Left lung (tissue), 10 donors: ENCODE measurements around the gene TBL1XR1. TPM values are rescaled to one million over a fixed set of nuclear protein-coding genes. Genes with fewer than 3 reads are reported as not detected.

Experiments
- ATAC-seq: fragments of 200-7000 bp; cut with Tn5 transposase; one replicate; pipeline ENCODE4 v1.9.1; 2020; ENCODE audit warnings: moderate library complexity
- DNase-seq, 4 donors: peaks; one replicate each; pipeline ENCODE4 v3.0.0-alpha.2; 2013 to 2020
- H3K27ac ChIP-seq, 2 donors: fragments of 200-600 bp; sonication (generic) in 1 of 2; one replicate each; pipeline versions ENCODE4 v1.5.0 to v1.8.0; 2020 to 2021
- H3K27me3 ChIP-seq, 2 donors: fragments of 200-600 bp; sonication (generic) in 1 of 2; one replicate each; pipeline versions ENCODE4 v1.5.0 to v1.8.0; 2020 to 2021
- H3K36me3 ChIP-seq, 2 donors: fragments of 200-600 bp; sonication (generic) in 1 of 2; one replicate each; pipeline versions ENCODE4 v1.5.0 to v1.8.0; 2020 to 2021
- H3K4me1 ChIP-seq, 2 donors: fragments of 200-600 bp; one replicate each; pipeline ENCODE4 v1.8.0; 2021
- H3K4me3 ChIP-seq, 2 donors: fragments of 200-600 bp; sonication (generic) in 1 of 2; one replicate each; pipeline versions ENCODE4 v1.5.0 to v1.8.0; 2020 to 2021; ENCODE audit warnings: mild to moderate bottlenecking in 1 of 2
- H3K9me3 ChIP-seq, 2 donors: fragments of 200-600 bp; sonication (generic) in 1 of 2; one replicate each; pipeline versions ENCODE4 v1.5.0 to v1.8.0; 2020 to 2021
- intact Hi-C, 2 donors: fragments of 100-400 bp; cut with DNase I; formaldehyde crosslinking; loops; one replicate each; pipeline versions ENCODE4 v1.11.2 to v1.14.2; 2022
- polyA plus RNA-seq, 6 donors: library from polyadenylated mRNA; unstranded; fragments of 120-200 nt; gene quantifications; one replicate each; pipeline ENCODE4 v1.2.1, GENCODE V29; 2013; ENCODE audit not compliant: insufficient read length in 6 of 6
- total RNA-seq, 2 donors: library from RNA; stranded (reverse); fragmentation: NEBNext Ultra II Directional; extraction: Animal tissue kit (Norgen Biotek cat#: 25700); gene quantifications; one replicate each; pipeline ENCODE4 v1.2.1, GENCODE V29; 2021
- TF ChIP-seq, protein P1 (sequence below), 2 donors: fragments of 200-600 bp; sonication (generic) in 1 of 2; IDR thresholded peaks; one replicate each; pipeline versions ENCODE4 v1.5.0 to v1.8.0; 2021; ENCODE audit warnings: antibody characterized with exemption in 2 of 2
- donor health status: DM: no; HTN: yes; CAD: no.
- donor health status: DM: no; HTN: no; CAD: no.

The TBL1XR1 gene
- total and polyA plus RNA-seq, 8 donors = 116 to 202 (median 155) TPM

DNA sequence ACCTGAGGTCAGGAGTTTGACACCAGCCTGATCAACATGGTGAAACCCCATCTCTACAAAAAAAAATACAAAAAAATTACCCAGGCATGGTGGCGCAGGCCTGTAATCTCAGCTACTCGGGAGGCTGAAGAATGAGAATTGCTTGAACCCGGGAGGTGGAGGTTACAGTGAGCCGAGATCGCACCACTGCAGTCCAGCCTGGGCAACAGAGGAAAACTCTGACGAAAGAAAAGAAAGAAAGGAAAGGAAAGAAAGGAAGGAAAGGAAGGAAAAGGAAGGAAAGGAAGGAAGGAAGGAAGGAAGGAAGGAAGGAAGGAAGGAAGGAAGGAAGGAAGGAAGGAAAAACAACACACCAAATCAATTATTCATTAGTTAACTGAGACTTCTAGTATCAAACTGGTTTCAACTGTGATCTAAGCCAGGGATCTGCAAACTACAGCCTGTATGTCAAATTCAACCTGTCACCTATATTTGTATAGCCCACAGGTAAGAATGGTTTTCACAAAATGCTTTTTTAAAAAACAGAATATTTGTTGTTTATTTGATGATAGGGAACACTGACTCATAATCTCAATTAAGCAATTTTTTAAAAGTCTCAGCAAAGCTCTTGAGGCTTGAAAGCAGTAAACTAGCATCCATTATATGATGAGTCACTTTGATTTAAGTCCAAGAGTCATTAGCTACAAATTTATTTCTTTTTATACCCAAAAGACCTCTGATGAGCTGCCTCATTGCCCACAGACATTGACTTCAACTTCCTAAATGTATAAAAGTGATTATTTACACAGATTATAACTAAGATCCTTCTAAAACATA, 127.6 kb downstream of the TBL1XR1 start:
- ATAC-seq (no peak), DNase-seq (no peak)
- no peaks in the 10 kb centered on the region for H3K27me3 ChIP-seq
- intact Hi-C loops = no loop called here
- H3K4me3 ChIP-seq = no peak overlapping the region
- TF ChIP-seq, protein P1, sequence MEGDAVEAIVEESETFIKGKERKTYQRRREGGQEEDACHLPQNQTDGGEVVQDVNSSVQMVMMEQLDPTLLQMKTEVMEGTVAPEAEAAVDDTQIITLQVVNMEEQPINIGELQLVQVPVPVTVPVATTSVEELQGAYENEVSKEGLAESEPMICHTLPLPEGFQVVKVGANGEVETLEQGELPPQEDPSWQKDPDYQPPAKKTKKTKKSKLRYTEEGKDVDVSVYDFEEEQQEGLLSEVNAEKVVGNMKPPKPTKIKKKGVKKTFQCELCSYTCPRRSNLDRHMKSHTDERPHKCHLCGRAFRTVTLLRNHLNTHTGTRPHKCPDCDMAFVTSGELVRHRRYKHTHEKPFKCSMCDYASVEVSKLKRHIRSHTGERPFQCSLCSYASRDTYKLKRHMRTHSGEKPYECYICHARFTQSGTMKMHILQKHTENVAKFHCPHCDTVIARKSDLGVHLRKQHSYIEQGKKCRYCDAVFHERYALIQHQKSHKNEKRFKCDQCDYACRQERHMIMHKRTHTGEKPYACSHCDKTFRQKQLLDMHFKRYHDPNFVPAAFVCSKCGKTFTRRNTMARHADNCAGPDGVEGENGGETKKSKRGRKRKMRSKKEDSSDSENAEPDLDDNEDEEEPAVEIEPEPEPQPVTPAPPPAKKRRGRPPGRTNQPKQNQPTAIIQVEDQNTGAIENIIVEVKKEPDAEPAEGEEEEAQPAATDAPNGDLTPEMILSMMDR (IDR thresholded peaks at IDR 0.05) = no peak
- no peaks in the 10 kb centered on the region for H3K36me3 ChIP-seq
- no peaks in the 10 kb centered on the region for H3K9me3 ChIP-seq
- H3K27ac ChIP-seq = no peak overlapping the region
- H3K4me1 ChIP-seq = peaks cover 3 to 9% of the 10 kb centered on the region in 2 donors

DNA sequence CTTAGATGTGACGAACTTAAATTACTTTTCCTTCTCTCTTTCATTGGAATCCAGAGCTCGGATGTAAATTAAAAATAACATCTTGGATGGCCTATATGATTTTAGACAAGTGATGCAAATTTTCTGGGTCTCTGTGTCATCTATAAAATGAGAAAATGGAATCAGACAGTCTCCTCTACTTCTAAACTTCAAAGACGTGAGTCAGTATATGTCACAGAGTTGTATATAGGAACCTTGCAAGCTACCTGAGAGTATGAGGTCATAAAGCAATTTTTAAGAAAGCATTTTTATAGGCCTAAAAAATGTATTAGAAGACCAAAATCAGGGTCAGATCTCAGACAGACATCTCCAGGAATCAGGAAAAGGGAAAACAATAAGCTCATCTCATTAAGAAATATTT, 128.3 kb downstream of the TBL1XR1 start:
- DNase-seq (no peak), ATAC-seq (no peak)
- TF ChIP-seq, protein P1 (IDR thresholded peaks at IDR 0.05) = no peak
- Histone ChIP-seq H3K9me3 (no peaks in the 10 kb centered on the region), H3K36me3 (no peaks in the 10 kb centered on the region), H3K4me1 (peaks cover 3 to 9% of the 10 kb centered on the region in 2 donors), H3K27me3 (no peaks in the 10 kb centered on the region), H3K27ac (no peak overlapping the region), H3K4me3 (no peak overlapping the region)
- intact Hi-C loops = no loop called here

DNA sequence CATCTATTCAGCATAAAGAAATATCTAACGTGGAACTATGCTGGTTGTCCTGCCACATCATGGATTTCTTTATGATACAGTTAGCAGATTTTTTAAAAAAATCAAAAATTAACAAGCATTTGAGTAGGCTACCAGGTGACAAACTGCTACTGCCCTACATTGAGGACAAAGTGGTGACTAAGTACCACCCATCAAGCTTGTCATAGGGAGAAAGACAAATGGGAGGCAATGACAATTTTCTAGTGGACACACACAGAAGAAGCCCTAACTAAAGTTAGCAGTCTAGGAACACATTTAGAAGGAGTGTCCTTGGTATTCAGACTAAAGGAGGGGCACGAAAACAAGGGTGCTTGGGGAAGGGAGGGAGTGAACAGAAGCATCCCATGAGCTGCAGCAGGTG, 131.2 kb downstream of the TBL1XR1 start:
- ATAC-seq (no peak), DNase-seq (no peak)
- peaks cover 3 to 9% of the 10 kb centered on the region in 2 donors for H3K4me1 ChIP-seq
- no peak overlapping the region for H3K27ac ChIP-seq
- H3K9me3 ChIP-seq = no peaks in the 10 kb centered on the region
- H3K36me3 ChIP-seq = no peaks in the 10 kb centered on the region
- TF ChIP-seq, protein P1 (IDR thresholded peaks at IDR 0.05) = no peak
- no peaks in the 10 kb centered on the region for H3K27me3 ChIP-seq
- intact Hi-C loops = no loop called here
- no peak overlapping the region for H3K4me3 ChIP-seq

DNA sequence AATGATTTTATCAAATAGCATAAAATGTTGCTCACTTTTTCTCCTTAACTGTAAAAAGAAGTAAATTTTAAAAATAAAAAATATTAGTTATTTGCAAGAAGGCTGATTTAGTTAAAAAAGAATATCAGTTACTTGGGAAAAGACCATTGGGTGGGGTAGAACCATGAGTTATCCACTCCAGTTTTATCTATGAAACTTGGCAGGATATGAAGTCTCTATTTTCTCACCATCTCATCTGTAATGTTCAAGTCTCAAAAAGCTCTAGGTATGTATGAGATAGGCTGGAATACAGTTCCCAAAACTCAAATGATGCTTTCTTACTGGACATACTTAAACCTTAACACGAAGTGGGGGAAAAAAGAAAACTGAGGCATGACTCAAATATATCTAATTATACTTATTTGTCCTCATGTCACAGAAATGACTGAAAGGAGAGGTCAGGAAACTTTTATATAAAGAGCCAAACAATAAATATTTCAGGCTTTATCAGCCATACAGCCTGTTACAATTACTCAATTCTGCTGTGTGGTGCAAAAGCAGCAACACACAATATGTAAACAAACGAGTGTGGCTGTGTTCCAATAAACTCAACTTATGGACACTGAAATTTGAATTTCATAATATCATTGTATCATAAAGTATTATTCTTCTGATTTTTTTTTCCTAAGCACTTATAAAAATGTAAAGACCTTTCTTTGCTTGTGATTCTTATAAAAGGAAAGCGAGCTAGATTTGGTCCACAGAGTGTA, 131.8 kb downstream of the TBL1XR1 start:
- peaks cover 3 to 8% of the 10 kb centered on the region in 2 donors for H3K4me1 ChIP-seq
- TF ChIP-seq, protein P1 (IDR thresholded peaks at IDR 0.05) = no peak
- no peak for ATAC-seq
- H3K9me3 ChIP-seq = no peaks in the 10 kb centered on the region
- no peaks in the 10 kb centered on the region for H3K36me3 ChIP-seq
- H3K4me3 ChIP-seq = no peak overlapping the region
- no peaks in the 10 kb centered on the region for H3K27me3 ChIP-seq
- H3K27ac ChIP-seq = no peak overlapping the region
- DNase-seq = peak in 2 of 4 donors; percentile 63 to 72
- intact Hi-C loops = no loop called here

DNA sequence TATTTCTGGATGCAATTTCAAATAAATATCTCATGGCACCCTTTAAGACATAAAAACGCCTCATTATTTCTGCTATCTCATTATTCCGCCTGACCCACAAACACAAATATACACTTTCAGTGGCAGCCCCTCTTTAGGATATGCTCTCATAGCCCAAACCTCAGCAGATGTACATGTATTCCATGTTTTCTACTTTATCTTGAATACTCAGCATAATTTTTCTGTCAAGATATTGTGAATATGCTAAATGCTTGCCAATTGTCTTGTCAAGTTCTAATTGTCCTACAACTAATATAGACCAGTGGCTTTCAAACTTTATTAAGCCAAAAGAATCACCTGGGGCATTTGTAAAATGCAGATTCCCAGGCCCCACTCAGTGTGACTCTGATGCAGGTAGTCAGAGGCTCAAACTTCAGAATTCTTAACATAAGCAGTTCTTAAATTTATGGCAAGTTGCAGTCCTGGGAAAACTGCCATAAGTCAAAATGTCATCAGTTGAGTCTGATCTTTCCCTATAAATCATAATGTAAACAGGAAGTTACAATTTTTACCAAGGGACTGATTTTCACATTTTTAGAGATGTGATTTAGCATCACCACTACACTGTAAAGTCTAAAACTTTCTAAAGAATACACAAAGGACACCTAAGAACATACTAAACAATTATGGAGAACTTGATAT, 135.1 kb downstream of the TBL1XR1 start:
- intact Hi-C loops = no loop called here
- no peak overlapping the region for H3K27ac ChIP-seq
- TF ChIP-seq, protein P1 (IDR thresholded peaks at IDR 0.05) = no peak
- H3K9me3 ChIP-seq = no peaks in the 10 kb centered on the region
- no peaks in the 10 kb centered on the region for H3K27me3 ChIP-seq
- DNase-seq = no peak
- peaks cover 3 to 5% of the 10 kb centered on the region in 2 donors for H3K4me1 ChIP-seq
- no peak overlapping the region for H3K4me3 ChIP-seq
- no peak for ATAC-seq
- no peaks in the 10 kb centered on the region for H3K36me3 ChIP-seq
